GM12801 (cell line): ENCODE results near the gene WNT16.

Experiments used
- TF ChIP-seq, protein P1 (sequence below): IDR thresholded peaks from one replicate; pipeline ENCODE4 v1.5.1; 2011; ENCODE audit warnings: control low read depth; ENCODE audit not compliant: insufficient read length; ENCODE audit errors: extremely low read depth

The WNT16 gene

DNA sequence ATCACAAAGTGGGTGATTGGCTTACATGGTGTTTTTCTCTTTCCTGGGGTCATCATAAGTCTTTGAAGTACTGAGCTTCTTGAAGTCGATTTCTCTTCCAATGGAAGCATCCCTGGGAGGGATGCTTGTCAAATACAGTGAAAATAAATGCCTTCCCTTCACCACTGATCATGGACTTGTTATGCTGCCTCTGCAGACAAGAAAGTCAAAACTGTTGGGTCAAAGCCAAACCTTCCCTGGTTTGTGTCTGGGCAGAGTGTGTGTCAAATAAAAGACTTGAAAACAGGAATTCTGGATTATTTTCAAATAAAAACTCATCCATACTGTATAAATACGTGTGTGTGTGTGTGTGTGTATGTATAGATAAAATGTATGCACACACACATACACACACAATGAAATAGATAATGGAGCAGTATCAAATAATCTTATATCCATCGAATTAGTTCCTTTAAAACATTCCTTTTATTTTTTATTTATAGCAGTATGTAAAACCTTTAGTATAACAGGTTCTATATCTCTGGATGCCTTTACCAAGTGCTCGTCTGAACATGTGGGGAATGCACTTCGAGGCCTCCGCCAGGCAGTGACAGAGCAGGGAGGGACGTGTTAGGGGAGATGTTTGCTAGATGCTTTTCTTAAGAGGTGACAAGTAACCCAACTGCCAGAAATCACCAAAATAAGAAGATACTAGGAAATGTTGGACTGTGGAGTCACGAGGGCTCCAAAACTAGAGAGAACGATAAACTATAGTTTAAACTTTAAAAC, 27.2 kb upstream of the WNT16 start:
- TF ChIP-seq, protein P1, sequence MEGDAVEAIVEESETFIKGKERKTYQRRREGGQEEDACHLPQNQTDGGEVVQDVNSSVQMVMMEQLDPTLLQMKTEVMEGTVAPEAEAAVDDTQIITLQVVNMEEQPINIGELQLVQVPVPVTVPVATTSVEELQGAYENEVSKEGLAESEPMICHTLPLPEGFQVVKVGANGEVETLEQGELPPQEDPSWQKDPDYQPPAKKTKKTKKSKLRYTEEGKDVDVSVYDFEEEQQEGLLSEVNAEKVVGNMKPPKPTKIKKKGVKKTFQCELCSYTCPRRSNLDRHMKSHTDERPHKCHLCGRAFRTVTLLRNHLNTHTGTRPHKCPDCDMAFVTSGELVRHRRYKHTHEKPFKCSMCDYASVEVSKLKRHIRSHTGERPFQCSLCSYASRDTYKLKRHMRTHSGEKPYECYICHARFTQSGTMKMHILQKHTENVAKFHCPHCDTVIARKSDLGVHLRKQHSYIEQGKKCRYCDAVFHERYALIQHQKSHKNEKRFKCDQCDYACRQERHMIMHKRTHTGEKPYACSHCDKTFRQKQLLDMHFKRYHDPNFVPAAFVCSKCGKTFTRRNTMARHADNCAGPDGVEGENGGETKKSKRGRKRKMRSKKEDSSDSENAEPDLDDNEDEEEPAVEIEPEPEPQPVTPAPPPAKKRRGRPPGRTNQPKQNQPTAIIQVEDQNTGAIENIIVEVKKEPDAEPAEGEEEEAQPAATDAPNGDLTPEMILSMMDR: no peak

GRCh38 chr7:121302214-121302745, 26.5 kb upstream of the WNT16 start:
- TF ChIP-seq, protein P1: no peak

GRCh38 chr7:121303422-121304101, 25.2 kb upstream of the WNT16 start:
- TF ChIP-seq, protein P1: no peak

GRCh38 chr7:121304102-121304658, 24.6 kb upstream of the WNT16 start:
- TF ChIP-seq, protein P1: no peak

- TF ChIP-seq, protein P1: no peak
These were observed 23.7 kb upstream of the WNT16 start for GRCh38 chr7:121305109-121305508.

- TF ChIP-seq, protein P1: no peak
These were observed 22.2 kb upstream of the WNT16 start for GRCh38 chr7:121306565-121306964.

GRCh38 chr7:121307021-121307574, 21.7 kb upstream of the WNT16 start:
- TF ChIP-seq, protein P1: no peak
